IMR-90 (cell line): ENCODE measurements around the gene GPR135. TPM values are rescaled to one million over a fixed set of nuclear protein-coding genes. Genes with fewer than 3 reads are reported as not detected.
A peak's percentile ranks its signal among the peaks of the same experiment; 100 is the strongest.

Experiments
- ATAC-seq: fragments of 200-7000 bp; cut with Tn5 transposase; 2 replicates; pipeline ENCODE4 v1.9.1; 2020; ENCODE audit warnings: low read depth, mild to moderate bottlenecking, moderate library complexity
- Bru-seq: library from RNA; stranded (reverse); fragments of 400-500 nt; gene quantifications from one replicate; lab custom pipeline; 2021; lab: Mats Ljungman, UMichigan
- BruChase-seq, 2 experiments: library from RNA; stranded (reverse); fragments of 400-500 nt; gene quantifications; one replicate each; lab custom pipeline; 2021; lab: Mats Ljungman, UMichigan
- BruUV-seq: library from RNA; stranded (reverse); fragments of 400-500 nt; replicated peaks from 2 replicates; lab custom pipeline; 2021; lab: Mats Ljungman, UMichigan
- CTCF ChIA-PET: fragments of 300-600 bp; formaldehyde crosslinking; extraction: SDS; loops from one replicate; lab custom pipeline; 2021; ENCODE audit warnings: antibody characterized with exemption; lab: Yijun Ruan, JAX
- POLR2A ChIA-PET: fragments of 300-600 bp; sonication (Branson Sonifier 250); formaldehyde crosslinking; loops from one replicate; lab custom pipeline; 2022; ENCODE audit warnings: antibody characterized with exemption; ENCODE audit not compliant: unreplicated experiment; lab: Charles Lee
- DNase-seq: peaks from one replicate; pipeline ENCODE4 v3.0.0; 2013
- H2AFZ ChIP-seq: replicated peaks from 2 replicates; pipeline ENCODE3; 2013; ENCODE audit warnings: low read length, mild to moderate bottlenecking; ENCODE audit not compliant: poor library complexity
- H2AK5ac ChIP-seq: 2 replicates; pipeline ENCODE4 v1.6.1; 2013; ENCODE audit warnings: low read depth, low read length, inconsistent platforms
- H2AK9ac ChIP-seq: replicated peaks from 2 replicates; pipeline ENCODE3; 2013; ENCODE audit warnings: mild to moderate bottlenecking, low read depth, low read length, moderate library complexity; ENCODE audit not compliant: poor library complexity
- H2BK120ac ChIP-seq: 2 replicates; pipeline ENCODE4 v1.6.1; 2013; ENCODE audit warnings: low read depth, low read length, inconsistent platforms
- H2BK15ac ChIP-seq: 3 replicates; pipeline ENCODE4 v1.6.1; 2013; ENCODE audit warnings: low read depth, low read length, inconsistent platforms
- H2BK20ac ChIP-seq: 2 replicates; pipeline ENCODE4 v1.6.1; 2013; ENCODE audit warnings: low read depth, mild to moderate bottlenecking, inconsistent platforms, low read length, moderate library complexity
- H2BK5ac ChIP-seq: 2 replicates; pipeline ENCODE4 v1.6.1; 2013; ENCODE audit warnings: mild to moderate bottlenecking, low read depth, low read length, inconsistent platforms; ENCODE audit not compliant: poor library complexity, severe bottlenecking
- H3K14ac ChIP-seq: replicated peaks from 2 replicates; pipeline ENCODE4 v1.6.1; 2013; ENCODE audit warnings: low read depth, low read length, inconsistent platforms
- H3K18ac ChIP-seq: 2 replicates; pipeline ENCODE4 v1.6.1; 2013; ENCODE audit warnings: low read depth, low read length, control low read depth
- H3K23ac ChIP-seq: 2 replicates; pipeline ENCODE4 v1.6.1; 2013; ENCODE audit warnings: low read depth, low read length, inconsistent platforms
- H3K27ac ChIP-seq: 2 replicates; pipeline ENCODE4 v1.5.1; 2013; ENCODE audit warnings: mild to moderate bottlenecking, control low read depth, low read length; ENCODE audit not compliant: insufficient read depth
- H3K27me3 ChIP-seq: 2 replicates; pipeline ENCODE4 v1.6.1; 2013; ENCODE audit warnings: low read length; ENCODE audit not compliant: control insufficient read depth, insufficient read depth
- H3K36me3 ChIP-seq: 2 replicates; pipeline ENCODE4 v1.6.1; 2013; ENCODE audit warnings: low read length, mixed read lengths; ENCODE audit not compliant: control insufficient read depth, insufficient read depth
- H3K4ac ChIP-seq: 2 replicates; pipeline ENCODE4 v1.6.1; 2013; ENCODE audit warnings: low read depth, low read length, inconsistent platforms
- H3K4me1 ChIP-seq: 2 replicates; pipeline ENCODE4 v1.6.1; 2013; ENCODE audit warnings: low read length, mixed read lengths; ENCODE audit not compliant: control insufficient read depth, insufficient read depth
- H3K4me2 ChIP-seq: 2 replicates; pipeline ENCODE4 v1.6.1; 2013; ENCODE audit warnings: low read depth, mild to moderate bottlenecking, control low read depth, low read length, moderate library complexity
- H3K4me3 ChIP-seq: 2 replicates; pipeline ENCODE4 v1.5.1; 2013; ENCODE audit warnings: low read depth, mild to moderate bottlenecking, control low read depth, low read length, moderate library complexity; ENCODE audit not compliant: insufficient read depth
- H3K56ac ChIP-seq: 2 replicates; pipeline ENCODE4 v1.6.1; 2013; ENCODE audit warnings: low read length, inconsistent platforms; ENCODE audit not compliant: insufficient read depth; ENCODE audit errors: extremely low read depth
- H3K79me1 ChIP-seq, 2 experiments: 2 replicates each; pipeline ENCODE4 v1.6.1; 2013; ENCODE audit warnings: low read length in 2 of 2, inconsistent platforms in 1 of 2, low read depth in 1 of 2
- H3K9ac ChIP-seq: 2 replicates; pipeline ENCODE4 v1.6.1; 2013; ENCODE audit warnings: low read depth, low read length, control low read depth
- H3K9me1 ChIP-seq: 2 replicates; pipeline ENCODE4 v1.6.1; 2013; ENCODE audit warnings: low read length, inconsistent platforms; ENCODE audit not compliant: insufficient read depth
- H3K9me3 ChIP-seq: 2 replicates; pipeline ENCODE4 v1.6.1; 2013; ENCODE audit warnings: low read length; ENCODE audit not compliant: control insufficient read depth, insufficient read depth
- H4K20me1 ChIP-seq: 2 replicates; pipeline ENCODE4 v1.6.1; 2013; ENCODE audit warnings: low read length, inconsistent platforms; ENCODE audit not compliant: insufficient read depth
- H4K5ac ChIP-seq: 2 replicates; pipeline ENCODE4 v1.6.1; 2013; ENCODE audit warnings: mild to moderate bottlenecking, low read depth, low read length, control low read depth
- H4K8ac ChIP-seq, 2 experiments: 2 replicates each; pipeline ENCODE4 v1.6.1; 2013; ENCODE audit warnings: low read depth in 2 of 2, low read length in 2 of 2, control low read depth in 1 of 2, inconsistent platforms in 1 of 2
- H4K91ac ChIP-seq: 2 replicates; pipeline ENCODE4 v1.6.1; 2013; ENCODE audit warnings: low read depth, low read length, inconsistent platforms; ENCODE audit not compliant: insufficient read depth
- CEBPB ChIP-seq: IDR thresholded peaks from 2 replicates; pipeline ENCODE4 v1.6.1; 2012; ENCODE audit warnings: low read depth, low read length, improper control_type of control experiment
- CHD1 ChIP-seq: IDR thresholded peaks from 2 replicates; pipeline ENCODE4 v1.6.1; 2012; ENCODE audit warnings: low read depth, low read length, improper control_type of control experiment
- MAFK ChIP-seq: IDR thresholded peaks from 2 replicates; pipeline ENCODE4 v1.6.1; 2012; ENCODE audit warnings: low read depth, low read length, improper control_type of control experiment
- NFE2L2 ChIP-seq: fragments of 150-350 bp; IDR thresholded peaks from 2 replicates; pipeline ENCODE4 v1.6.1; 2016; ENCODE audit warnings: low read depth, mild to moderate bottlenecking, low read length
- POLR2A ChIP-seq: IDR thresholded peaks from 2 replicates; pipeline ENCODE4 v1.6.1; 2012; ENCODE audit warnings: mild to moderate bottlenecking, low read depth, low read length
- RAD21 ChIP-seq: IDR thresholded peaks from 2 replicates; pipeline ENCODE4 v1.6.1; 2012; ENCODE audit warnings: low read length, improper control_type of control experiment
- RCOR1 ChIP-seq: IDR thresholded peaks from 2 replicates; pipeline ENCODE4 v1.6.1; 2012; ENCODE audit warnings: mild to moderate bottlenecking, low read length, improper control_type of control experiment; ENCODE audit not compliant: insufficient replicate concordance
- SMC3 ChIP-seq: fragments of 150-350 bp; IDR thresholded peaks from 2 replicates; pipeline ENCODE4 v1.6.1; 2016; ENCODE audit warnings: low read depth, mild to moderate bottlenecking, antibody characterized with exemption, low read length, moderate library complexity
- WGBS, 2 experiments: methylation state at CpG; one replicate each; pipeline versions ENCODE4 v1.1.5 to v1.1.7; 2013; ENCODE audit warnings: missing lambda C conversion rate in 2 of 2; ENCODE audit not compliant: insufficient read length in 1 of 2; ENCODE audit errors: extremely low coverage in 2 of 2; 5-methylcytosine and 5-hydroxymethylcytosine counted together
- dilution Hi-C: fragments of 300-500 bp; cut with HindIII; formaldehyde crosslinking; loops from one replicate; pipeline ENCODE4 v1.14.3; 2018; ENCODE audit warnings: low sequenced_read_pairs; ENCODE audit not compliant: unreplicated experiment
- in situ Hi-C: fragments of 300-500 bp; cut with MboI; formaldehyde crosslinking; loops from 3 replicates; pipeline ENCODE4 v1.14.3; 2019; ENCODE audit warnings: low sequenced_read_pairs, inconsistent platforms, mixed read lengths
- intact Hi-C: fragments of 100-400 bp; cut with micrococcal nuclease; formaldehyde crosslinking; loops from 2 replicates; pipeline ENCODE4 v1.10.0; 2022
- long read RNA-seq: library from polyadenylated mRNA; unstranded; transcript quantifications from one replicate; pipeline ENCODE4 v2.0.0, GENCODE V29; 2021; ENCODE audit not compliant: unreplicated experiment
- polyA plus RNA-seq, 3 experiments: library from polyadenylated mRNA; depleted of rRNA; stranded (reverse); fragments of >200 nt; gene quantifications; 2 replicates each; pipeline ENCODE4 v1.2.3, GENCODE V29; 2012; ENCODE audit warnings: low replicate concordance in 1 of 3
- total RNA-seq: library from RNA; depleted of rRNA; stranded (reverse); fragments of >200 nt; gene quantifications from 2 replicates; pipeline ENCODE4 v1.2.3, GENCODE V29; 2012; rRNA removed
- TF ChIP-seq, protein P1 (sequence below): fragments of 150-350 bp; IDR thresholded peaks from 2 replicates; pipeline ENCODE4 v1.6.1; 2016; ENCODE audit warnings: low read depth, mild to moderate bottlenecking, low read length, moderate library complexity, borderline replicate concordance

The GPR135 gene, protein sequence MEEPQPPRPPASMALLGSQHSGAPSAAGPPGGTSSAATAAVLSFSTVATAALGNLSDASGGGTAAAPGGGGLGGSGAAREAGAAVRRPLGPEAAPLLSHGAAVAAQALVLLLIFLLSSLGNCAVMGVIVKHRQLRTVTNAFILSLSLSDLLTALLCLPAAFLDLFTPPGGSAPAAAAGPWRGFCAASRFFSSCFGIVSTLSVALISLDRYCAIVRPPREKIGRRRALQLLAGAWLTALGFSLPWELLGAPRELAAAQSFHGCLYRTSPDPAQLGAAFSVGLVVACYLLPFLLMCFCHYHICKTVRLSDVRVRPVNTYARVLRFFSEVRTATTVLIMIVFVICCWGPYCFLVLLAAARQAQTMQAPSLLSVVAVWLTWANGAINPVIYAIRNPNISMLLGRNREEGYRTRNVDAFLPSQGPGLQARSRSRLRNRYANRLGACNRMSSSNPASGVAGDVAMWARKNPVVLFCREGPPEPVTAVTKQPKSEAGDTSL
- total RNA-seq (1.3 and 1.7 TPM in 2 replicates), polyA plus RNA-seq (2012; rRNA removed) (1.9 and 2.4 TPM in 2 replicates), Bru-seq, nascent RNA (percentile 86 among the genes with signal in this experiment), BruChase-seq, experiment 1, labeled RNA remaining after a 6-hour chase (percentile 96 among the genes with signal in this experiment), BruChase-seq, experiment 2, labeled RNA remaining after a 2-hour chase (percentile 99 among the genes with signal in this experiment)
- 0.17 and 1.6 TPM in 2 replicates for polyA plus RNA-seq (2012; cell fraction: cytosol; rRNA removed)
- polyA plus RNA-seq (2012; cell fraction: nucleus; rRNA removed; ENCODE audit: low replicate concordance) = 18.5 and 37.9 TPM in 2 replicates
- long read RNA-seq, full-length matches to known transcripts = 3 of 4 reads
- long read RNA-seq, partial matches to known transcripts = 0 of 4 reads
- long read RNA-seq, other reads (novel, unspliced or antisense) = 1 of 4 reads

DNA sequence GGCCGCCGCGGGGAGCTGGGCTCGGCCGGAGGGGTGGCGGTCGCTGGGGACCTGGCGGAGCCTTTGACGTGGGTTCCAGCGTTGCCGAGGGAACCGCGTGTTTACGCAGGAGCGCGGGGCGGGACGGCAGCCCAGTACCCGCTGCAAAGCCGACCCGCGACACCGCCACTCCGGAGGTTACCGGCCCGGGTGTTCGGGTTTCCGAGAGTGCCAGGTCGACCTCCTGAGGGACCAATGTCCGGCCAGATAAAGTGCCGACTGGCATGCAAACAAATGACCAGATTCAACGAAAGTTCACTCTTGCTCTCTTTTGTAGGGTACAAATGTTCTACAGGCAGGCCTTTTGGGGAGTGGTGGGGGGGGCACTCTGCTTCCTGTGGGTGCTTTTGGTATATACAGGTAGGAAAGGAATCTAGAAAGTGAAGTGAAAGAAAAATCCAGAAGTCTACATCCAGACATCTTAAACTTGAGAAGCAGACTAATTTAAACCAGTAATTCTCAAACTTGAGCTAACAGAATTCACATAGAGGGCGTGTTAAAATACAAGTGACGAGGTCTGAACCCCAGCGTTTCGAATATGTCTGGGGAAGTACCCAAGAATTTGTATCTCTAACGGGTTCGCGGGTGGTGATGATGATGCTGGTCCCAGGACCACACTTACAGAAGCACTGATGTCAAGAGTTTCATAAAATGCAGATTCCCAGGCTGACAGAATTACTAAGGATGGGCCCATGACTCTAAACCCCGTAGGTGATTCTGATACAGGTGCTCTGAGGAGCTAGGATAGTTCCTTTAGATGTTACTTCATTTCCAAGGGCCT, at the start of gene GPR135:
Gene GPR135, minus strand, starts transcription at position 65 of the 820 bp plus-strand sequence. CDS start 154 bp downstream, outside the sequence.
- H3K4me1 ChIP-seq = peaks cover 6% of the 10 kb centered on the region
- TF ChIP-seq CHD1 (no peak), RCOR1 (no peak), POLR2A (no peak), MAFK (no peak), NFE2L2 (no peak), SMC3 (no peak), RAD21 (no peak), CEBPB (no peak)
- TF ChIP-seq, protein P1, sequence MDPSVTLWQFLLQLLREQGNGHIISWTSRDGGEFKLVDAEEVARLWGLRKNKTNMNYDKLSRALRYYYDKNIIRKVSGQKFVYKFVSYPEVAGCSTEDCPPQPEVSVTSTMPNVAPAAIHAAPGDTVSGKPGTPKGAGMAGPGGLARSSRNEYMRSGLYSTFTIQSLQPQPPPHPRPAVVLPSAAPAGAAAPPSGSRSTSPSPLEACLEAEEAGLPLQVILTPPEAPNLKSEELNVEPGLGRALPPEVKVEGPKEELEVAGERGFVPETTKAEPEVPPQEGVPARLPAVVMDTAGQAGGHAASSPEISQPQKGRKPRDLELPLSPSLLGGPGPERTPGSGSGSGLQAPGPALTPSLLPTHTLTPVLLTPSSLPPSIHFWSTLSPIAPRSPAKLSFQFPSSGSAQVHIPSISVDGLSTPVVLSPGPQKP = no peak
- no peak within 1 kb of the TSS; the same call in 1 of the 2 replicates for H4K91ac ChIP-seq
- POLR2A ChIA-PET = no interaction called here
- no peak within 1 kb of the TSS for H2BK15ac ChIP-seq
- H3K27ac ChIP-seq = peak within 1 kb of the TSS; percentile 24; the same call in 1 of the 2 replicates
- H2AK9ac ChIP-seq = peak within 1 kb of the TSS; percentile 89
- in situ Hi-C loops = loop anchor here (25.0 kb wide), 2 partner anchors 828 to 978 kb away; partner anchors contain the start of gene DACT1
- H4K8ac ChIP-seq = peak within 1 kb of the TSS; percentile 15 to 62; a peak in 2 of 4 replicates
- no peak within 1 kb of the TSS for H3K56ac ChIP-seq
- H3K4me3 ChIP-seq = peak within 1 kb of the TSS; percentile 38
- WGBS, 2 experiments = 28% methylated on average over 24 of the region's 40 CpGs; no CpG with 5 or more reads in 1 of the 2 experiments
- H2BK120ac ChIP-seq = no peak within 1 kb of the TSS
- H4K20me1 ChIP-seq = peaks cover 22% of the 10 kb centered on the region; the same call in 1 of the 2 replicates
- ATAC-seq = peak; percentile 31
- H3K9ac ChIP-seq = peak within 1 kb of the TSS; percentile 19; the same call in 1 of the 2 replicates
- H3K27me3 ChIP-seq = no peaks in the 10 kb centered on the region
- peaks cover 18 to 23% of the 10 kb centered on the region in 2 experiments for H3K79me1 ChIP-seq
- dilution Hi-C loops = no loop called here
- intact Hi-C loops = no loop called here
- DNase-seq = peak; percentile 13
- no TSS peak for BruUV-seq
- H2BK20ac ChIP-seq = no peak within 1 kb of the TSS
- H3K4me2 ChIP-seq = peak within 1 kb of the TSS; percentile 74
- H2BK5ac ChIP-seq = no peak within 1 kb of the TSS
- no peak within 1 kb of the TSS for H3K18ac ChIP-seq
- H3K36me3 ChIP-seq = peaks cover 22% of the 10 kb centered on the region
- no peaks in the 10 kb centered on the region for H3K9me3 ChIP-seq
- H3K14ac ChIP-seq = 0 out of 2 replicates have a peak within 1 kb of the TSS, but pooled peaks have one; percentile 29
- CTCF ChIA-PET = no interaction called here
- H4K5ac ChIP-seq = no peak within 1 kb of the TSS
- H3K23ac ChIP-seq = peak within 1 kb of the TSS; percentile 31
- peak within 1 kb of the TSS; percentile 64 for H3K4ac ChIP-seq
- H2AFZ ChIP-seq = peak within 1 kb of the TSS; percentile 92
- H3K9me1 ChIP-seq = peaks cover 10% of the 10 kb centered on the region
- H2AK5ac ChIP-seq = peak within 1 kb of the TSS; percentile 56; the same call in 1 of the 2 replicates
